Endothelial cell of umbilical vein (primary cell): Measurements from ENCODE around the gene EDAR. TPM values are rescaled to one million over a fixed set of nuclear protein-coding genes. Genes with fewer than 3 reads are reported as not detected.

Experiments
- BruUV-seq: library from RNA; stranded (reverse); fragments of 400-500 nt; replicated peaks from 2 replicates; lab custom pipeline; 2021; lab: Mats Ljungman, UMichigan
- CTCF ChIA-PET: fragments of 300-600, 350-600 bp; sonication (Branson Sonifier 250); formaldehyde crosslinking; loops from one replicate; lab custom pipeline; 2021; ENCODE audit warnings: antibody characterized with exemption, inconsistent platforms; lab: Charles Lee
- POLR2A ChIA-PET: fragments of 300-600, 350-600 bp; sonication (Branson Sonifier 250); formaldehyde crosslinking; loops from one replicate; lab custom pipeline; 2021; ENCODE audit warnings: antibody characterized with exemption, inconsistent platforms; lab: Charles Lee
- DNase-seq: peaks from one replicate; pipeline ENCODE4 v3.0.0-alpha.2; 2011; ENCODE audit warnings: low read depth, low spot score
- FAIRE-seq: peaks from 2 replicates; lab custom pipeline; 2011; peaks lifted over from hg19 to GRCh38; lab: Jason Lieb, UNC
- H2AFZ ChIP-seq: 2 replicates; pipeline ENCODE4 v1.6.0; 2012; ENCODE audit warnings: low read depth, low read length, control low read depth, inconsistent platforms
- H3K27ac ChIP-seq: 2 replicates; pipeline ENCODE4 v1.5.1; 2011; ENCODE audit warnings: low read depth, mild to moderate bottlenecking, control low read depth, low read length, moderate library complexity; ENCODE audit not compliant: insufficient read depth
- H3K27me3 ChIP-seq, 2 experiments: 2 replicates each; pipeline versions ENCODE4 v1.6.0 to v1.6.1; 2011; ENCODE audit warnings: low read length in 2 of 2, mixed read lengths in 1 of 2; ENCODE audit not compliant: control insufficient read depth in 2 of 2, insufficient read depth in 2 of 2
- H3K36me3 ChIP-seq, 2 experiments: 2 replicates in 1 of 2; 3 replicates in 1 of 2; pipeline ENCODE4 v1.5.1; 2011; ENCODE audit warnings: low read length in 2 of 2, mild to moderate bottlenecking in 1 of 2, moderate library complexity in 1 of 2; ENCODE audit not compliant: control insufficient read depth in 2 of 2, insufficient read depth in 2 of 2; ENCODE audit errors: extremely low read depth in 1 of 2
- H3K4me1 ChIP-seq: 3 replicates; pipeline ENCODE4 v1.5.1; 2011; ENCODE audit warnings: mild to moderate bottlenecking, low read length; ENCODE audit not compliant: control insufficient read depth, insufficient read depth; ENCODE audit errors: extremely low read depth
- H3K4me2 ChIP-seq: 2 replicates; pipeline ENCODE4 v1.6.1; 2011; ENCODE audit warnings: low read length, control low read depth, mixed read lengths; ENCODE audit not compliant: insufficient read depth
- H3K4me3 ChIP-seq, 3 experiments: fragments of 200-600 bp in 1 of 3; sonication (generic), shearing (Covaris generic) in 1 of 3; replicated peaks in 1 of 3; 2 replicates each; pipeline ENCODE4 v1.5.1; 2011 to 2016; ENCODE audit warnings: control low read depth in 3 of 3, low read length in 3 of 3, mild to moderate bottlenecking in 2 of 3, inconsistent platforms in 1 of 3, low read depth in 1 of 3, moderate library complexity in 1 of 3; ENCODE audit not compliant: insufficient read depth in 1 of 3
- H3K79me2 ChIP-seq: 2 replicates; pipeline ENCODE4 v1.6.0; 2012; ENCODE audit warnings: low read length, inconsistent platforms; ENCODE audit not compliant: control insufficient read depth, insufficient read depth
- H3K9ac ChIP-seq: replicated peaks from 2 replicates; pipeline ENCODE3; 2011; ENCODE audit warnings: low read length, control low read depth; ENCODE audit not compliant: insufficient read depth; ENCODE audit errors: extremely low read depth
- H3K9me1 ChIP-seq: replicated peaks from 3 replicates; pipeline ENCODE4 v1.6.0; 2011; ENCODE audit warnings: mild to moderate bottlenecking, low read length; ENCODE audit not compliant: control insufficient read depth, insufficient read depth; ENCODE audit errors: extremely low read depth
- H3K9me3 ChIP-seq: replicated peaks from 2 replicates; pipeline ENCODE4 v1.5.1; 2012; ENCODE audit warnings: low read length, inconsistent platforms; ENCODE audit not compliant: control insufficient read depth, insufficient read depth
- H4K20me1 ChIP-seq: replicated peaks from 2 replicates; pipeline ENCODE3; 2011; ENCODE audit warnings: mild to moderate bottlenecking, low read length; ENCODE audit not compliant: control insufficient read depth, insufficient read depth; ENCODE audit errors: extremely low read depth
- CTCF ChIP-seq, 2 donors: IDR thresholded peaks; 1 replicate in 1 of 2; 2 replicates in 1 of 2; pipeline ENCODE4 v1.5.1; 2011; ENCODE audit warnings: low read length in 2 of 2, mild to moderate bottlenecking in 2 of 2, moderate library complexity in 2 of 2, control low read depth in 1 of 2, inconsistent platforms in 1 of 2, low read depth in 1 of 2; ENCODE audit not compliant: insufficient read depth in 1 of 2; ENCODE audit errors: extremely low read depth in 1 of 2
- EZH2 ChIP-seq: IDR thresholded peaks from 2 replicates; pipeline ENCODE4 v1.6.1; 2012; ENCODE audit warnings: borderline replicate concordance, low read depth, mild to moderate bottlenecking, moderate library complexity, low read length, inconsistent platforms; ENCODE audit not compliant: severe bottlenecking
- FOS ChIP-seq: IDR thresholded peaks from 2 replicates; pipeline ENCODE4 v1.6.1; 2011; ENCODE audit warnings: mild to moderate bottlenecking, low read length, moderate library complexity, borderline replicate concordance; ENCODE audit not compliant: insufficient read depth
- GATA2 ChIP-seq: IDR thresholded peaks from 2 replicates; pipeline ENCODE4 v1.7.0; 2011; ENCODE audit warnings: low read depth, mild to moderate bottlenecking, moderate library complexity, mixed read lengths, low read length; ENCODE audit not compliant: insufficient read length, insufficient read depth
- JUN ChIP-seq: IDR thresholded peaks from 2 replicates; pipeline ENCODE4 v1.6.1; 2011; ENCODE audit warnings: borderline replicate concordance, low read depth; ENCODE audit not compliant: insufficient read length, insufficient read depth
- MAX ChIP-seq: IDR thresholded peaks from 2 replicates; pipeline ENCODE4 v1.6.1; 2011; ENCODE audit not compliant: insufficient read depth, insufficient read length
- MYC ChIP-seq: IDR thresholded peaks from one replicate; pipeline ENCODE4 v1.6.1; 2011; ENCODE audit warnings: mild to moderate bottlenecking, low read depth, low read length
- POLR2A ChIP-seq: IDR thresholded peaks from 2 replicates; pipeline ENCODE4 v1.6.1; 2012; ENCODE audit warnings: low read depth, mild to moderate bottlenecking, control low read depth, low read length
- POLR2AphosphoS5 ChIP-seq: IDR thresholded peaks from 2 replicates; pipeline ENCODE4 v1.6.1; 2012; ENCODE audit warnings: low read depth, mild to moderate bottlenecking, control low read depth, low read length, moderate library complexity; ENCODE audit not compliant: insufficient read depth
- dilution Hi-C: fragments of 300-500 bp; cut with MboI; formaldehyde crosslinking; loops from one replicate; pipeline ENCODE4 v1.15.0; 2019; ENCODE audit warnings: low sequenced_read_pairs; ENCODE audit not compliant: extremely low pct_ligation_motif_present
- intact Hi-C: fragments of 100-400 bp; cut with micrococcal nuclease; formaldehyde crosslinking; loops from one replicate; pipeline ENCODE4 v1.10.0; 2022
- polyA plus RNA-seq, 4 experiments: library from polyadenylated mRNA; depleted of rRNA in 3 of 4; stranded (reverse) in 3 of 4; unstranded in 1 of 4; fragments of >200 nt; gene quantifications; 2 replicates each; pipeline versions ENCODE4 v1.2.1 to v1.2.3, GENCODE V29; 2011 to 2012; ENCODE audit warnings: missing spikeins in 1 of 4
- total RNA-seq: library from RNA; stranded (reverse); gene quantifications from 2 replicates; pipeline ENCODE4 v1.2.3, GENCODE V29; 2021

EDAR gene
- total and polyA plus RNA-seq, 2 donors (not counting 3 experiments of a cell fraction or from before 2014, with no cell fraction given), result not detected

- ChIA-PET POLR2A (no interaction called here), CTCF (no interaction called here)
- Histone ChIP-seq H3K9me3 (no peaks in the 10 kb centered on the region), H3K27me3 (no peaks in the 10 kb centered on the region), H4K20me1 (no peaks in the 10 kb centered on the region), H3K4me1 (no peaks in the 10 kb centered on the region), H3K36me3 (no peaks in the 10 kb centered on the region), H3K27ac (no peak overlapping the region), H3K79me2 (no peaks in the 10 kb centered on the region), H3K9ac (no peak overlapping the region), H3K4me3 (no peak overlapping the region), H3K9me1 (no peaks in the 10 kb centered on the region), H2AFZ (no peak overlapping the region), H3K4me2 (no peak overlapping the region)
- dilution Hi-C loops, result no loop called here
- intact Hi-C loops, result no loop called here
- BruUV-seq, result no TSS peak
- FAIRE-seq (no peak), DNase-seq (no peak)
- TF ChIP-seq EZH2 (no peak), MYC (no peak), POLR2A (no peak), FOS (no peak), JUN (no peak), POLR2AphosphoS5 (no peak), CTCF (IDR thresholded peaks at IDR 0.05; ENCODE audit: extremely low read depth in 1 of 2, insufficient read depth in 1 of 2, low read depth in 1 of 2, low read length in 2 of 2) (no peak), MAX (no peak), GATA2 (no peak)
Observed at GRCh38 chr2:108923019-108923700, 65.9 kb downstream of the EDAR start.
